Prostate gland (tissue), 2 donors: ENCODE results near the gene LGALS8. TPM values are rescaled to one million over a fixed set of nuclear protein-coding genes. Genes with fewer than 3 reads are reported as not detected.

ENCODE experiments used
- DNase-seq: peaks from one replicate; pipeline ENCODE4 v3.0.0-alpha.2; 2019; ENCODE audit warnings: low spot score
- H3K27ac ChIP-seq, 2 donors: fragments of 200-600 bp; sonication (generic); 2 replicates each; pipeline ENCODE4 v1.5.1; 2017 to 2019
- H3K27me3 ChIP-seq: fragments of 200-600 bp; sonication (generic); replicated peaks from 2 replicates; pipeline ENCODE4 v1.5.1; 2019; ENCODE audit not compliant: insufficient read depth
- H3K36me3 ChIP-seq, 2 donors: fragments of 200-600 bp; sonication (generic); 1 replicate in 1 of 2; 2 replicates in 1 of 2; pipeline versions ENCODE4 v1.5.1 to v1.8.1; 2017 to 2019
- H3K4me1 ChIP-seq: fragments of 200-600 bp; sonication (generic); replicated peaks from 2 replicates; pipeline ENCODE4 v1.5.1; 2019
- H3K4me3 ChIP-seq, 2 donors: fragments of 200-600 bp; sonication (generic); 2 replicates each; pipeline ENCODE4 v1.5.1; 2017 to 2019
- H3K9me3 ChIP-seq: fragments of 200-600 bp; sonication (generic); 2 replicates; pipeline ENCODE4 v1.5.1; 2017
- POLR2A ChIP-seq: fragments of 450-650 bp; IDR thresholded peaks from one replicate; pipeline ENCODE4 v1.6.1; 2016; ENCODE audit warnings: antibody characterized with exemption, mild to moderate bottlenecking
- POLR2AphosphoS5 ChIP-seq: sonication (generic); formaldehyde crosslinking; IDR thresholded peaks from one replicate; pipeline ENCODE4 v1.6.1; 2017; ENCODE audit warnings: antibody characterized with exemption
- WGBS: methylation state at CpG from one replicate; pipeline ENCODE4 v1.1.5; 2018; 5-methylcytosine and 5-hydroxymethylcytosine counted together
- intact Hi-C: fragments of 100-400 bp; cut with DNase I; formaldehyde crosslinking; loops from one replicate; pipeline ENCODE4 v1.14.2; 2022
- total RNA-seq, 2 donors: library from RNA; depleted of rRNA; stranded (reverse); fragments of >200 nt; gene quantifications; one replicate each; pipeline ENCODE4 v1.1.0, GENCODE V29; 2016
- TF ChIP-seq, protein P1 (sequence below), 4 experiments: fragments of 200-600 bp in 2 of 4; fragments of 450-650 bp in 2 of 4; sonication (generic) in 2 of 4; IDR thresholded peaks; 1 replicate in 3 of 4; 2 replicates in 1 of 4; pipeline ENCODE4 v1.5.1; 2016 to 2019; ENCODE audit warnings: antibody characterized with exemption in 4 of 4, mild to moderate bottlenecking in 2 of 4, moderate library complexity in 2 of 4

Gene LGALS8
- total RNA-seq, 2 donors from 2014 or later = 86.0 to 119 TPM

GRCh38 chr1:236509203-236509602, 14.6 kb upstream of the LGALS8 start:
- H3K9me3 ChIP-seq = no peaks in the 10 kb centered on the region
- 86% methylated on average over 1 of the region's 1 CpG for WGBS
- DNase-seq = no peak
- intact Hi-C loops = no loop called here
- H3K27me3 ChIP-seq = no peaks in the 10 kb centered on the region
- no peak overlapping the region for H3K27ac ChIP-seq
- TF ChIP-seq POLR2AphosphoS5 = no peak
- TF ChIP-seq, protein P1, sequence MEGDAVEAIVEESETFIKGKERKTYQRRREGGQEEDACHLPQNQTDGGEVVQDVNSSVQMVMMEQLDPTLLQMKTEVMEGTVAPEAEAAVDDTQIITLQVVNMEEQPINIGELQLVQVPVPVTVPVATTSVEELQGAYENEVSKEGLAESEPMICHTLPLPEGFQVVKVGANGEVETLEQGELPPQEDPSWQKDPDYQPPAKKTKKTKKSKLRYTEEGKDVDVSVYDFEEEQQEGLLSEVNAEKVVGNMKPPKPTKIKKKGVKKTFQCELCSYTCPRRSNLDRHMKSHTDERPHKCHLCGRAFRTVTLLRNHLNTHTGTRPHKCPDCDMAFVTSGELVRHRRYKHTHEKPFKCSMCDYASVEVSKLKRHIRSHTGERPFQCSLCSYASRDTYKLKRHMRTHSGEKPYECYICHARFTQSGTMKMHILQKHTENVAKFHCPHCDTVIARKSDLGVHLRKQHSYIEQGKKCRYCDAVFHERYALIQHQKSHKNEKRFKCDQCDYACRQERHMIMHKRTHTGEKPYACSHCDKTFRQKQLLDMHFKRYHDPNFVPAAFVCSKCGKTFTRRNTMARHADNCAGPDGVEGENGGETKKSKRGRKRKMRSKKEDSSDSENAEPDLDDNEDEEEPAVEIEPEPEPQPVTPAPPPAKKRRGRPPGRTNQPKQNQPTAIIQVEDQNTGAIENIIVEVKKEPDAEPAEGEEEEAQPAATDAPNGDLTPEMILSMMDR (IDR thresholded peaks at IDR 0.05) = no peak
- no peak for TF ChIP-seq POLR2A
- no peaks in the 10 kb centered on the region for H3K4me1 ChIP-seq
- H3K4me3 ChIP-seq = no peak overlapping the region
- no peaks in the 10 kb centered on the region for H3K36me3 ChIP-seq

DNA sequence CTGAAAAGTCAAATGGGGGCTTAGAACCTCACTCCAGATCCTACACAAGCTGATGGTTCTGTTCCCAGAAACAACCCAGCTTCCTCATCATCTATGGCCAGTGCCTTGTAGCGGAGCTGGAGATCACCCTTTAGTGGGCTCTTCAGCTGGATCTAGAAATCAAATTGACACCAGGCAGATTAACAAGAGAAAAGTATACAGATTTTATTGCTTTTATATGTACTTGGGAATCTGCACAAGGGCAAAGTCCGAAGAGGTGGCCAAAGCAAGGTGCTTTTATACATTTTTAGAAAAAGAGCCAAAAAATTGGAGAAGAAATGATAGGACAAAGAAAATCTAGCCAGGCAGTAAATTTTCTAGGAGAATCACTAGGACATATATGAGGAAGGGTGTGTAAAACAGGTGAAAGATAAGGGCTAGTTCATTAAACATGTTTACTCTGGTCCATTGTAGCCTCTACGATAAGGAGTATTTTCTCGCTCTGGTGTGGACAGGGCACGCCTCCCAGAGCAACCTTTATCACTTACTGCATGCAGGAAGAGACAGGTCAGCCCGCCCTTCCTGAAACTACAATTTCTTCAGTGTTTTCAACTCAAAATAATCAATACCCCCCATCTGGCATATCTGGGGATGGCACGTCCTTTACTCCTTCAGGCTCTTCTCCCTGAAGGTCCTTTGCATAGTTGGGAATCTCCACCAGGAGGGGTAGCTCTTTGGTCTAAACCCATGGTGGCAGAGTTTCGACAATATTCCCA, 14.0 kb upstream of the LGALS8 start:
- no peak for DNase-seq

GRCh38 chr1:236511735-236512418, 11.9 kb upstream of the LGALS8 start:
- no peak for DNase-seq
- Histone ChIP-seq H3K27ac (no peak overlapping the region), H3K27me3 (no peaks in the 10 kb centered on the region), H3K4me3 (no peak overlapping the region), H3K36me3 (no peaks in the 10 kb centered on the region), H3K4me1 (peaks cover 5% of the 10 kb centered on the region), H3K9me3 (no peaks in the 10 kb centered on the region)
- TF ChIP-seq, protein P1 (IDR thresholded peaks at IDR 0.05) = no peak
- no peak for TF ChIP-seq POLR2A
- TF ChIP-seq POLR2AphosphoS5 = no peak
- intact Hi-C loops = no loop called here
- 91% methylated on average over 11 of the region's 11 CpGs for WGBS

More for the DNA sequence above, 14.0 kb upstream of the LGALS8 start:
- Histone ChIP-seq H3K4me3 (no peak overlapping the region), H3K27ac (no peak overlapping the region), H3K4me1 (no peaks in the 10 kb centered on the region), H3K36me3 (no peaks in the 10 kb centered on the region), H3K27me3 (no peaks in the 10 kb centered on the region), H3K9me3 (no peaks in the 10 kb centered on the region)
- TF ChIP-seq, protein P1 (IDR thresholded peaks at IDR 0.05) = no peak
- TF ChIP-seq POLR2A = no peak
- no peak for TF ChIP-seq POLR2AphosphoS5
- intact Hi-C loops = no loop called here
- WGBS = 87% methylated on average over 8 of the region's 8 CpGs

GRCh38 chr1:236514703-236515442, 8.9 kb upstream of the LGALS8 start:
- WGBS = 41% methylated on average over 4 of the region's 4 CpGs
- Histone ChIP-seq H3K9me3 (no peaks in the 10 kb centered on the region), H3K27me3 (no peaks in the 10 kb centered on the region), H3K36me3 (no peaks in the 10 kb centered on the region), H3K27ac (peak overlapping the region in 1 of 2 donors; percentile 68), H3K4me3 (no peak overlapping the region), H3K4me1 (peaks cover 5% of the 10 kb centered on the region)
- DNase-seq = no peak
- TF ChIP-seq POLR2AphosphoS5 = peak; percentile 51
- no peak for TF ChIP-seq POLR2A
- intact Hi-C loops = no loop called here

DNA sequence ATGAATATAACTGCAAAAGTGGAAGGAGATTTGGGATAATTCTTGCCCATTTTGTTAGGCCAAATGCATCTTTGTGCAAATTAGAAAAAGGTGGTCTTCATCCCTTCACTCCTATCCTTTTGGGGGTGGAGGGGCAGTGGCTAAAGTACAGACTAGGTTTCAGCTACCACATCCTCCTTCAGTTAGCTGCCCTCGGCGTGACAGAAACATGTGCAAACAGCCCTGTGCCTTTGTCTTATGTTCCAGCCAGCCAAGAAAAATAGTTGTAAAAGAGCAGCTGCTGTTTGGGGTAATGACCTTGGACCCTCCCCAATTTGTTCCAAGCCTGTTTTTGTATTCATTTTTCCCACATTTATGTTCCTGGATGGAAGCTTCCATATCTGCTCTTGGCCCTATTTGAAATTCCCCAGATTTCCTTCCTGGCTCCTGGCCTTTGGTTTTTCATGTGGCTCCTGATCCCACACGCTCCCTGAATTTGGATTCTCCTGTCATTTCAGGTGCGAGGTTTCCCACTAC, 8.3 kb upstream of the LGALS8 start:
- 40% methylated on average over 4 of the region's 4 CpGs for WGBS
- TF ChIP-seq, protein P1 (IDR thresholded peaks at IDR 0.05) = no peak
- no peak for TF ChIP-seq POLR2AphosphoS5
- no peak for TF ChIP-seq POLR2A
- no peaks in the 10 kb centered on the region for H3K9me3 ChIP-seq
- intact Hi-C loops = no loop called here
- no peak overlapping the region for H3K4me3 ChIP-seq
- DNase-seq = no peak
- H3K4me1 ChIP-seq = peaks cover 5% of the 10 kb centered on the region
- no peaks in the 10 kb centered on the region for H3K27me3 ChIP-seq
- no peaks in the 10 kb centered on the region for H3K36me3 ChIP-seq
- H3K27ac ChIP-seq = peak overlapping the region; percentile 30 to 68
